SH-SY5Y (cell line): ENCODE measurements around the gene ITPRIPL2.

Source experiments
- GATA2 ChIP-seq: IDR thresholded peaks from 2 replicates; pipeline ENCODE4 v1.6.1; 2011; ENCODE audit warnings: mild to moderate bottlenecking, low read depth, low read length
- GATA3 ChIP-seq: IDR thresholded peaks from 2 replicates; pipeline ENCODE4 v1.6.1; 2011; ENCODE audit warnings: low read depth, mild to moderate bottlenecking, low read length, moderate library complexity

DNA sequence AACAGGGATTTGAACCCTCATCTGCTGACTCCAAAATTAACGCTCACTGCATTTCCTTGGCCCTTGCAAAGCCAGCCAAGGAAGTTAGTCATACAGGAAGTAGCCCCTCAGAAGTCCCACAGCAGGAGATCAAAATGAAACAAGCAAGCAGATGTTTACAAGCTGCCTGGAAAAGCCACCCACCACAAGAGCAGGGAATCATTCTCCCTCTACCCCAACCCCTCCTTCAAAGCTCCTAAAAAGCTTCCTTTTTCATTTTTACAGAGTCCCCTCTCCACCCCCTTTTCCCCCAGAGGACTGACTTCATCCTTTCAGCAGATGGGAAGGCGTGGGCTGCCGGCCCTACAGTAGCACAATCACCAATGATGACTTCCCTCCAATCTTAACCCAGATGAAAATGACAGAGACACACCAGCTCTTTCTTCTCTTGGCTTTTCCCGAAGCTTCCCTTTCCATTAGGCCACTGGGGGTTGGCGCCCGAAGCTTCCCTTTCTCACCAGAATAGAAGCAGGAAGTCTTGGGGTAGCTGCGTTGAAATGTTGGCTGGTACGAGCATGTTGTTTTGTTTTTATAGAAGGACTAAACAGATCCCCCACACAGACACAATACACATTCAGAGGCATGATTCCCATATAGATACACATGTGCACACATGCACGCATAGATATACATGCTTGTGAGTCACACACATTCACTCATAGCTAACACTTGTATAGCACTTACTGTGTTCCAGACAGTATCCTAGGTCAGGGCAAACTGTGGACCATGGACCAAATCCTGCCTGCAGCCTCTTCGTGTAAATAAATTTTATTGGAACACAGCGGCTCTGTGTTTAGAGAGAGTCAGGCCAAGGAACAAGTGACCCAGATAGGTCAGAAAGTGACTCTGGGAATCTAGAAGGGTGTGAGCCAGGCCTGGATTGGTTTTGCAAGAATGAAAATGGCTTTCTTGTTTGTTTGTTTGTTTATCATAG is 17.4 kb downstream of the ITPRIPL2 start:
- TF ChIP-seq GATA2 = no peak
- no peak for TF ChIP-seq GATA3
